A673 (cell line): ENCODE data around the gene LARP4B. TPM values are rescaled to one million over a fixed set of nuclear protein-coding genes. Genes with fewer than 3 reads are reported as not detected.

ENCODE experiments used
- BruUV-seq: library from RNA; stranded (reverse); fragments of 400-500 nt; replicated peaks from 2 replicates; lab custom pipeline; 2021; lab: Mats Ljungman, UMichigan
- CTCF ChIA-PET: fragments of 300-600 bp; sonication (Branson Sonifier 250); formaldehyde crosslinking; loops from one replicate; lab custom pipeline; 2022; ENCODE audit warnings: antibody characterized with exemption; lab: Charles Lee
- POLR2A ChIA-PET: fragments of 300-600 bp; sonication (Branson Sonifier 250); formaldehyde crosslinking; loops from one replicate; lab custom pipeline; 2022; ENCODE audit warnings: antibody characterized with exemption; ENCODE audit not compliant: low non-redundant PET; lab: Charles Lee
- DNase-seq: peaks from one replicate; pipeline ENCODE4 v3.0.0-alpha.2; 2015; ENCODE audit warnings: low spot score
- H3K27ac ChIP-seq: fragments of 200-600 bp; sonication (generic); 2 replicates; pipeline ENCODE4 v1.5.1; 2016; ENCODE audit warnings: mixed run types, low read depth, mild to moderate bottlenecking, mixed read lengths, antibody characterized with exemption, low read length; ENCODE audit not compliant: poor library complexity, severe bottlenecking
- H3K27me3 ChIP-seq: fragments of 200-600 bp; sonication (generic); replicated peaks from 2 replicates; pipeline ENCODE4 v1.6.1; 2017; ENCODE audit warnings: mixed run types, low read depth, mild to moderate bottlenecking, mixed read lengths, antibody characterized with exemption, low read length; ENCODE audit not compliant: insufficient read depth, poor library complexity
- H3K36me3 ChIP-seq: fragments of 200-600 bp; sonication (generic); 2 replicates; pipeline ENCODE4 v1.6.1; 2016; ENCODE audit warnings: mixed run types, mild to moderate bottlenecking, mixed read lengths, antibody characterized with exemption, low read length; ENCODE audit not compliant: insufficient read depth, poor library complexity, severe bottlenecking
- H3K4me1 ChIP-seq: fragments of 200-600 bp; sonication (generic); 2 replicates; pipeline ENCODE4 v1.6.1; 2017; ENCODE audit warnings: mixed run types, mild to moderate bottlenecking, mixed read lengths, antibody characterized with exemption, low read length; ENCODE audit not compliant: insufficient read depth, poor library complexity, severe bottlenecking
- H3K4me3 ChIP-seq: fragments of 200-600 bp; sonication (generic); 2 replicates; pipeline ENCODE4 v1.5.1; 2016; ENCODE audit warnings: low read depth, mixed run types, mild to moderate bottlenecking, mixed read lengths, low read length; ENCODE audit not compliant: poor library complexity, severe bottlenecking
- H3K9me3 ChIP-seq: fragments of 200-600 bp; sonication (generic); 2 replicates; pipeline ENCODE4 v1.6.1; 2016; ENCODE audit warnings: mixed run types, low read depth, mild to moderate bottlenecking, mixed read lengths, antibody characterized with exemption, low read length; ENCODE audit not compliant: poor library complexity, severe bottlenecking
- CTCF ChIP-seq: fragments of 300-800, 200-600 bp; sonication (generic); conservative IDR thresholded peaks from 2 replicates; pipeline ENCODE4 v1.5.1; 2017; ENCODE audit warnings: low read depth, mild to moderate bottlenecking, antibody characterized with exemption, low read length, moderate library complexity, mixed read lengths
- EZH2 ChIP-seq: fragments of 200-600 bp; sonication (generic); IDR thresholded peaks from 2 replicates; pipeline ENCODE4 v1.6.1; 2017; ENCODE audit warnings: borderline replicate concordance, low read depth, mild to moderate bottlenecking, mixed read lengths, antibody characterized with exemption, low read length; ENCODE audit not compliant: poor library complexity, severe bottlenecking
- intact Hi-C: fragments of 100-400 bp; cut with micrococcal nuclease; formaldehyde crosslinking; loops from one replicate; pipeline ENCODE4 v1.10.0; 2022; ENCODE audit not compliant: unreplicated experiment
- total RNA-seq: library from RNA; stranded (reverse); gene quantifications from 2 replicates; pipeline ENCODE4 v1.2.3, GENCODE V29; 2021

The LARP4B gene
- total RNA-seq, 1 experiment from 2014 or later: 101 TPM

GRCh38 chr10:949446-949845, 17.9 kb upstream of the LARP4B start:
- ChIA-PET POLR2A (no interaction called here), CTCF (no interaction called here)
- BruUV-seq: no TSS peak
- Histone ChIP-seq H3K27me3 (no peaks in the 10 kb centered on the region), H3K4me1 (no peaks in the 10 kb centered on the region), H3K9me3 (no peaks in the 10 kb centered on the region), H3K4me3 (no peak overlapping the region), H3K36me3 (no peaks in the 10 kb centered on the region), H3K27ac (no peak overlapping the region)
- no peak for DNase-seq
- intact Hi-C loops: no loop called here
- TF ChIP-seq CTCF (no peak), EZH2 (no peak)

- DNase-seq: no peak
- TF ChIP-seq CTCF (no peak), EZH2 (no peak)
- H3K27ac ChIP-seq: no peak overlapping the region
- H3K36me3 ChIP-seq: no peaks in the 10 kb centered on the region
- H3K4me1 ChIP-seq: no peaks in the 10 kb centered on the region
- no TSS peak for BruUV-seq
- ChIA-PET CTCF (no interaction called here), POLR2A (no interaction called here)
- no peaks in the 10 kb centered on the region for H3K9me3 ChIP-seq
- no peaks in the 10 kb centered on the region for H3K27me3 ChIP-seq
- H3K4me3 ChIP-seq: no peak overlapping the region
- intact Hi-C loops: no loop called here
These were observed 16.8 kb upstream of the LARP4B start for GRCh38 chr10:948347-948746.

GRCh38 chr10:947881-948280, 16.4 kb upstream of the LARP4B start:
- TF ChIP-seq EZH2 (no peak), CTCF (no peak)
- no peaks in the 10 kb centered on the region for H3K9me3 ChIP-seq
- H3K27ac ChIP-seq: no peak overlapping the region
- ChIA-PET POLR2A (no interaction called here), CTCF (no interaction called here)
- H3K27me3 ChIP-seq: no peaks in the 10 kb centered on the region
- H3K4me3 ChIP-seq: no peak overlapping the region
- DNase-seq: no peak
- no peaks in the 10 kb centered on the region for H3K36me3 ChIP-seq
- no TSS peak for BruUV-seq
- intact Hi-C loops: no loop called here
- no peaks in the 10 kb centered on the region for H3K4me1 ChIP-seq
